ENCODE results near the gene SMIM35.
A peak's percentile ranks its signal among the peaks of the same experiment; 100 is the strongest.

Gene SMIM35

DNA sequence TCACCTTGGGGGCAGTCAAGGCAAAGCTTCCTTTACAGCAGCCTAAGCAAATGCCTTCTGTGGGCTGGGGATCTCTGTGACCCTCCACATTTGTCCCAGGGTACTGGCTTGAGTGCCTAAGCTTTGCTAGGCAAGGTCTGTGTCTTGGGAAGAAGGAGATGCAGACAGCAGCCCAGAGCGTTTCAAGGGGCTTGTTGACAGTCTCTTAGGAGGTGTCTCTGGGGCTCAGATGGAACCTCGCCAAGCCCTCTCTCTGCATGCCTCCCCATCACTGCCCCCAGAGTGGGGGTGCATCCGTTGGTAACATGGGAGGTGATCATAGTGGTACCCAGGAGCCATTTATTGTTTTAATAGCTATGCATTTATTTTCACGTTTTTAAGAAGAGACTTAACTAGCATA, 39.0 kb downstream of the SMIM35 start:
- H3K27ac ChIP-seq (ENCODE audit: low read length) = peak overlapping the region; percentile 96
- H3K36me3 ChIP-seq (replicated peaks; ENCODE audit: low read depth, low read length) = no peaks in the 10 kb centered on the region
- no peaks in the 10 kb centered on the region for H3K79me2 ChIP-seq (ENCODE audit: low read length)
- no peak for TF ChIP-seq CTCF (IDR thresholded peaks at IDR 0.05; ENCODE audit: low read depth, low read length)
- no peak for TF ChIP-seq EZH2phosphoT487 (IDR thresholded peaks at IDR 0.05; ENCODE audit: low read depth)
- H3K4me3 ChIP-seq (ENCODE audit: low read length) = no peak overlapping the region
- no peaks in the 10 kb centered on the region for H3K27me3 ChIP-seq (ENCODE audit: low read depth, low read length)
- peak overlapping the region; percentile 86 for H3K9ac ChIP-seq (ENCODE audit: low read length)
- peak overlapping the region; percentile 60 for H3K4me2 ChIP-seq (ENCODE audit: low read length)
- H3K4me1 ChIP-seq (ENCODE audit: low read length) = peaks cover 96% of the 10 kb centered on the region
- no peaks in the 10 kb centered on the region for H3K9me3 ChIP-seq (ENCODE audit: insufficient read depth, low read length)
- H2AFZ ChIP-seq (ENCODE audit: low read depth, low read length) = no peak overlapping the region
- no peaks in the 10 kb centered on the region for H4K20me1 ChIP-seq (ENCODE audit: insufficient read depth, low read length)

GRCh38 chr11:118046964-118047700, 39.6 kb downstream of the SMIM35 start:
- TF ChIP-seq CTCF (IDR thresholded peaks at IDR 0.05; ENCODE audit: low read depth, low read length) (no peak), EZH2phosphoT487 (IDR thresholded peaks at IDR 0.05; ENCODE audit: low read depth) (no peak)
- Histone ChIP-seq H3K4me2 (ENCODE audit: low read length) (peak overlapping the region; percentile 60), H4K20me1 (ENCODE audit: insufficient read depth, low read length) (no peaks in the 10 kb centered on the region), H3K27me3 (ENCODE audit: low read depth, low read length) (no peaks in the 10 kb centered on the region), H3K27ac (ENCODE audit: low read length) (peak overlapping the region; percentile 96), H3K9me3 (ENCODE audit: insufficient read depth, low read length) (no peaks in the 10 kb centered on the region), H3K4me3 (ENCODE audit: low read length) (peak overlapping the region; percentile 22; the same call in 1 of the 2 replicates), H2AFZ (ENCODE audit: low read depth, low read length) (no peak overlapping the region), H3K36me3 (replicated peaks; ENCODE audit: low read depth, low read length) (no peaks in the 10 kb centered on the region), H3K79me2 (ENCODE audit: low read length) (no peaks in the 10 kb centered on the region), H3K4me1 (ENCODE audit: low read length) (peaks cover 96% of the 10 kb centered on the region), H3K9ac (ENCODE audit: low read length) (peak overlapping the region; percentile 86)

- Histone ChIP-seq H3K4me3 (ENCODE audit: low read length) (no peak overlapping the region; the same call in 1 of the 2 replicates), H4K20me1 (ENCODE audit: insufficient read depth, low read length) (no peaks in the 10 kb centered on the region), H3K79me2 (ENCODE audit: low read length) (no peaks in the 10 kb centered on the region), H3K4me2 (ENCODE audit: low read length) (peak overlapping the region; percentile 60), H2AFZ (ENCODE audit: low read depth, low read length) (no peak overlapping the region), H3K27ac (ENCODE audit: low read length) (peak overlapping the region; percentile 96), H3K9ac (ENCODE audit: low read length) (peak overlapping the region; percentile 86), H3K36me3 (replicated peaks; ENCODE audit: low read depth, low read length) (no peaks in the 10 kb centered on the region), H3K27me3 (ENCODE audit: low read depth, low read length) (no peaks in the 10 kb centered on the region), H3K4me1 (ENCODE audit: low read length) (peaks cover 90% of the 10 kb centered on the region), H3K9me3 (ENCODE audit: insufficient read depth, low read length) (no peaks in the 10 kb centered on the region)
- TF ChIP-seq EZH2phosphoT487 (IDR thresholded peaks at IDR 0.05; ENCODE audit: low read depth) = no peak
- no peak for TF ChIP-seq CTCF (IDR thresholded peaks at IDR 0.05; ENCODE audit: low read depth, low read length)
These were observed 40.5 kb downstream of the SMIM35 start for GRCh38 chr11:118046051-118046963.

DNA sequence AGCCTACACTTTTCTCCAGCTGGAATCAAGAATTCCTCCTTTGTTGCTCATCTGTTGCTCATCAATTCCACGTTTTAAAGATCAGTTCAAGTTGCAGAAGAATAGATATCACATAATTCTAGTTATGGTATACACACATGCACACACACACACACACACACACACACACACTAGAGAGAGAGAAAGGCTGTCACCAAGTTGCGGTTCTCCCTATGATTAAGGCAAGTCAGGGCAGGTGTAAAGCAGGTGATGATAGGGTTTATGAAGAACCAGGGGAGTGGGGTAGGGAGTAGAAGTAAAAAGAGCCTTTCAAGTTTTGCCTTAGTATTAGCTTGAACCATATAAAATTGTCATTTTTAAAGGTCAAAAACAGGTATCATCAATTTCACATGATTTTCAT, 41.6 kb downstream of the SMIM35 start:
- Histone ChIP-seq H2AFZ (ENCODE audit: low read depth, low read length) (no peak overlapping the region), H3K79me2 (ENCODE audit: low read length) (no peaks in the 10 kb centered on the region)

More for the DNA sequence above, 41.6 kb downstream of the SMIM35 start:
- Histone ChIP-seq H3K27ac (ENCODE audit: low read length) (peak overlapping the region; percentile 96), H3K4me2 (ENCODE audit: low read length) (peak overlapping the region; percentile 60), H4K20me1 (ENCODE audit: insufficient read depth, low read length) (no peaks in the 10 kb centered on the region), H3K36me3 (replicated peaks; ENCODE audit: low read depth, low read length) (no peaks in the 10 kb centered on the region), H3K4me1 (ENCODE audit: low read length) (peaks cover 79% of the 10 kb centered on the region), H3K4me3 (ENCODE audit: low read length) (no peak overlapping the region), H3K27me3 (ENCODE audit: low read depth, low read length) (no peaks in the 10 kb centered on the region), H3K9ac (ENCODE audit: low read length) (peak overlapping the region; percentile 86), H3K9me3 (ENCODE audit: insufficient read depth, low read length) (no peaks in the 10 kb centered on the region)
- TF ChIP-seq EZH2phosphoT487 (IDR thresholded peaks at IDR 0.05; ENCODE audit: low read depth) (no peak), CTCF (IDR thresholded peaks at IDR 0.05; ENCODE audit: low read depth, low read length) (no peak)
